Neural progenitor cell (in vitro differentiated cells): ENCODE measurements around the gene MAPK13. TPM values are rescaled to one million over a fixed set of nuclear protein-coding genes. Genes with fewer than 3 reads are reported as not detected.

Experiments
- DNase-seq: peaks from one replicate; pipeline ENCODE4 v3.0.0-alpha.2; 2016; ENCODE audit warnings: low spot score
- H2AFZ ChIP-seq: fragments of 200-600 bp; sonication (generic); replicated peaks from 2 replicates; pipeline ENCODE4 v1.6.1; 2016; ENCODE audit warnings: antibody characterized with exemption
- H3F3A ChIP-seq: fragments of 200-600 bp; sonication (generic); 2 replicates; pipeline ENCODE4 v1.6.1; 2016; ENCODE audit warnings: antibody characterized with exemption, low read depth
- H3K27ac ChIP-seq: fragments of 200-600 bp; sonication (generic); 2 replicates; pipeline ENCODE4 v1.5.1; 2016; ENCODE audit warnings: mild to moderate bottlenecking
- H3K27me3 ChIP-seq: fragments of 200-600 bp; sonication (generic); 2 replicates; pipeline ENCODE4 v1.6.1; 2016; ENCODE audit warnings: mild to moderate bottlenecking, moderate library complexity
- H3K36me3 ChIP-seq: fragments of 200-600 bp; sonication (generic); 2 replicates; pipeline ENCODE4 v1.5.1; 2016
- H3K4me1 ChIP-seq: fragments of 200-600 bp; sonication (generic); 2 replicates; pipeline ENCODE4 v1.6.1; 2016; ENCODE audit warnings: mixed run types
- H3K4me2 ChIP-seq: fragments of 200-600 bp; sonication (generic); 2 replicates; pipeline ENCODE4 v1.6.1; 2016
- H3K4me3 ChIP-seq: fragments of 200-600 bp; sonication (generic); 2 replicates; pipeline ENCODE4 v1.5.1; 2016
- H3K79me2 ChIP-seq: fragments of 200-600 bp; sonication (generic); 2 replicates; pipeline ENCODE4 v1.6.1; 2016; ENCODE audit warnings: low read depth
- H3K9ac ChIP-seq: fragments of 200-600 bp; sonication (generic); 2 replicates; pipeline ENCODE4 v1.6.1; 2016
- H3K9me3 ChIP-seq: fragments of 200-600 bp; sonication (generic); 2 replicates; pipeline ENCODE4 v1.5.1; 2016; ENCODE audit warnings: low read depth
- H4K20me1 ChIP-seq: fragments of 200-600 bp; sonication (generic); 2 replicates; pipeline ENCODE4 v1.6.1; 2016; ENCODE audit warnings: low read depth
- H3K27ac Mint-ChIP-seq: 3 replicates; pipeline ENCODE4 v1.8.0; 2021; ENCODE audit warnings: mixed read lengths
- H3K27me3 Mint-ChIP-seq: 2 replicates; pipeline ENCODE4 v1.8.0; 2022; ENCODE audit warnings: low read depth, mild to moderate bottlenecking, inconsistent platforms, moderate library complexity, mixed read lengths; ENCODE audit not compliant: insufficient read depth
- H3K36me3 Mint-ChIP-seq: 3 replicates; pipeline ENCODE4 v1.8.0; 2021; ENCODE audit warnings: mixed read lengths
- H3K4me1 Mint-ChIP-seq: 3 replicates; pipeline ENCODE4 v1.8.0; 2021; ENCODE audit warnings: mixed read lengths
- H3K4me3 Mint-ChIP-seq: 3 replicates; pipeline ENCODE4 v1.8.0; 2021; ENCODE audit warnings: mild to moderate bottlenecking, moderate library complexity, mixed read lengths
- H3K9me3 Mint-ChIP-seq: 3 replicates; pipeline ENCODE4 v1.8.0; 2020; ENCODE audit warnings: mixed read lengths
- EZH2 ChIP-seq: fragments of 200-600 bp; sonication (generic); IDR thresholded peaks from 2 replicates; pipeline ENCODE4 v1.6.1; 2017; ENCODE audit warnings: antibody characterized with exemption, mild to moderate bottlenecking, moderate library complexity
- EZH2phosphoT487 ChIP-seq: fragments of 200-600 bp; sonication (generic); IDR thresholded peaks from 2 replicates; pipeline ENCODE4 v1.6.1; 2017; ENCODE audit warnings: antibody characterized with exemption
- total RNA-seq: library from RNA; depleted of rRNA; stranded (reverse); fragments of >200 nt; gene quantifications from 2 replicates; pipeline ENCODE4 v1.2.3, GENCODE V29; 2015; ENCODE audit warnings: low replicate concordance
- TF ChIP-seq, protein P1 (sequence below): fragments of 200-600 bp; sonication (generic); IDR thresholded peaks from 2 replicates; pipeline ENCODE4 v1.5.1; 2017; ENCODE audit warnings: antibody characterized with exemption, mild to moderate bottlenecking

Gene MAPK13
- total RNA-seq, 1 donor from 2014 or later = 0.13 TPM

DNA sequence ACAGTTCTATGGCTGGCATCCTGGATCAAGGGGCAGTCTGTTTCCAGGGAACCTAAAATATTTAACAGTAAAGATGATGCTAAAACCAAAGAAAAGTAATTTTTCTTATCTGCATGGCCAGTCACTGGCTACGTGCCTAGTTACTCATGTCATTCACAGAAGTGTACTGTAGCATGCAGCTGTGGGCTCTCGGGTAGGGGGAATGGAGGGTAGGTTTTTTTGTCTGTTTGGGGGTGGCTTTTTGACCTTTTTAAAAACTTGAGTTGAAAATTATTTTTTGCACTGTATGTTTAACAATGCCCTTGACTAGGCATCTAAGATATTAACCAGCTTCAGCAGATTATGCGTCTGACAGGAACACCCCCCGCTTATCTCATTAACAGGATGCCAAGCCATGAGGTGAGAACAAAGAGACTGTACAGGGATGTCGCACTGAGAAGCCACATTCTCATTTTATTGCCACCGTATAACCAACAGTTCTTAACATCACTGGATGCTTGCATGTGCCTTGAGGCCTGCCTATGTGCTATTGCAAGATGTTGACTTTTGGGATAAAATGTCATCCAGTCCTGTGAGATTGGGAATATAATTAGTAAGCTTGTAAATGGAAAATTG, 30.3 kb upstream of the MAPK13 start:
- Mint-ChIP-seq H3K36me3 (peaks cover 12% of the 10 kb centered on the region), H3K4me1 (peaks cover 27% of the 10 kb centered on the region), H3K27me3 (no peaks in the 10 kb centered on the region), H3K27ac (no peak overlapping the region), H3K4me3 (no peak overlapping the region), H3K9me3 (no peaks in the 10 kb centered on the region)
- Histone ChIP-seq H3K9me3 (no peaks in the 10 kb centered on the region), H3K27me3 (no peaks in the 10 kb centered on the region), H2AFZ (no peak overlapping the region), H3K36me3 (no peaks in the 10 kb centered on the region), H3K4me3 (no peak overlapping the region), H3K4me2 (no peak overlapping the region), H3K4me1 (peaks cover 14% of the 10 kb centered on the region), H3K27ac (no peak overlapping the region), H3K9ac (no peak overlapping the region), H3K79me2 (no peaks in the 10 kb centered on the region), H4K20me1 (no peaks in the 10 kb centered on the region), H3F3A (peaks cover 7% of the 10 kb centered on the region)
- no peak for DNase-seq
- TF ChIP-seq EZH2phosphoT487 (no peak), EZH2 (no peak)
- TF ChIP-seq, protein P1, sequence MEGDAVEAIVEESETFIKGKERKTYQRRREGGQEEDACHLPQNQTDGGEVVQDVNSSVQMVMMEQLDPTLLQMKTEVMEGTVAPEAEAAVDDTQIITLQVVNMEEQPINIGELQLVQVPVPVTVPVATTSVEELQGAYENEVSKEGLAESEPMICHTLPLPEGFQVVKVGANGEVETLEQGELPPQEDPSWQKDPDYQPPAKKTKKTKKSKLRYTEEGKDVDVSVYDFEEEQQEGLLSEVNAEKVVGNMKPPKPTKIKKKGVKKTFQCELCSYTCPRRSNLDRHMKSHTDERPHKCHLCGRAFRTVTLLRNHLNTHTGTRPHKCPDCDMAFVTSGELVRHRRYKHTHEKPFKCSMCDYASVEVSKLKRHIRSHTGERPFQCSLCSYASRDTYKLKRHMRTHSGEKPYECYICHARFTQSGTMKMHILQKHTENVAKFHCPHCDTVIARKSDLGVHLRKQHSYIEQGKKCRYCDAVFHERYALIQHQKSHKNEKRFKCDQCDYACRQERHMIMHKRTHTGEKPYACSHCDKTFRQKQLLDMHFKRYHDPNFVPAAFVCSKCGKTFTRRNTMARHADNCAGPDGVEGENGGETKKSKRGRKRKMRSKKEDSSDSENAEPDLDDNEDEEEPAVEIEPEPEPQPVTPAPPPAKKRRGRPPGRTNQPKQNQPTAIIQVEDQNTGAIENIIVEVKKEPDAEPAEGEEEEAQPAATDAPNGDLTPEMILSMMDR = no peak

- Mint-ChIP-seq H3K4me1 (peaks cover 14% of the 10 kb centered on the region), H3K9me3 (no peaks in the 10 kb centered on the region), H3K27ac (no peak overlapping the region), H3K4me3 (no peak overlapping the region), H3K27me3 (no peaks in the 10 kb centered on the region), H3K36me3 (peaks cover 12% of the 10 kb centered on the region)
- Histone ChIP-seq H3K9me3 (no peaks in the 10 kb centered on the region), H3F3A (no peaks in the 10 kb centered on the region), H3K27me3 (no peaks in the 10 kb centered on the region), H3K36me3 (no peaks in the 10 kb centered on the region), H4K20me1 (no peaks in the 10 kb centered on the region), H3K4me1 (peaks cover 9% of the 10 kb centered on the region), H3K4me3 (no peak overlapping the region), H3K79me2 (no peaks in the 10 kb centered on the region), H3K4me2 (no peak overlapping the region), H2AFZ (no peak overlapping the region), H3K9ac (no peak overlapping the region), H3K27ac (no peak overlapping the region)
- no peak for DNase-seq
- TF ChIP-seq EZH2 (no peak), EZH2phosphoT487 (no peak)
- TF ChIP-seq, protein P1 = no peak
These were observed 28.6 kb upstream of the MAPK13 start for GRCh38 chr6:36101691-36102090.

- Mint-ChIP-seq H3K9me3 (no peaks in the 10 kb centered on the region), H3K36me3 (peaks cover 16% of the 10 kb centered on the region), H3K27ac (peak overlapping the region; percentile 51), H3K4me3 (no peak overlapping the region), H3K4me1 (peaks cover 14% of the 10 kb centered on the region), H3K27me3 (no peaks in the 10 kb centered on the region)
- H3F3A ChIP-seq = peaks cover 4% of the 10 kb centered on the region
- H3K9ac ChIP-seq = no peak overlapping the region
- TF ChIP-seq, protein P1 = no peak
- TF ChIP-seq EZH2phosphoT487 (no peak), EZH2 (no peak)
- no peaks in the 10 kb centered on the region for H3K79me2 ChIP-seq
- DNase-seq = no peak
- H3K4me2 ChIP-seq = no peak overlapping the region
- no peak overlapping the region for H3K27ac ChIP-seq
- H3K27me3 ChIP-seq = no peaks in the 10 kb centered on the region
- H3K4me3 ChIP-seq = no peak overlapping the region
- no peak overlapping the region for H2AFZ ChIP-seq
- H3K36me3 ChIP-seq = no peaks in the 10 kb centered on the region
- H3K9me3 ChIP-seq = no peaks in the 10 kb centered on the region
- H4K20me1 ChIP-seq = no peaks in the 10 kb centered on the region
- H3K4me1 ChIP-seq = peaks cover 9% of the 10 kb centered on the region
These were observed 27.5 kb upstream of the MAPK13 start for GRCh38 chr6:36102853-36103252.
